B cell (primary cell): ENCODE data around the gene MGMT.

Source experiments
- EZH2 ChIP-seq: IDR thresholded peaks from 2 replicates; pipeline ENCODE4 v1.6.1; 2012; ENCODE audit warnings: borderline replicate concordance, low read depth, mild to moderate bottlenecking, moderate library complexity, low read length; ENCODE audit not compliant: insufficient read depth, poor library complexity, severe bottlenecking
- TF ChIP-seq, protein P1 (sequence below): fragments of 200-600 bp; IDR thresholded peaks from one replicate; pipeline ENCODE4 v1.8.0; 2022; ENCODE audit warnings: antibody characterized with exemption, mild to moderate bottlenecking

DNA sequence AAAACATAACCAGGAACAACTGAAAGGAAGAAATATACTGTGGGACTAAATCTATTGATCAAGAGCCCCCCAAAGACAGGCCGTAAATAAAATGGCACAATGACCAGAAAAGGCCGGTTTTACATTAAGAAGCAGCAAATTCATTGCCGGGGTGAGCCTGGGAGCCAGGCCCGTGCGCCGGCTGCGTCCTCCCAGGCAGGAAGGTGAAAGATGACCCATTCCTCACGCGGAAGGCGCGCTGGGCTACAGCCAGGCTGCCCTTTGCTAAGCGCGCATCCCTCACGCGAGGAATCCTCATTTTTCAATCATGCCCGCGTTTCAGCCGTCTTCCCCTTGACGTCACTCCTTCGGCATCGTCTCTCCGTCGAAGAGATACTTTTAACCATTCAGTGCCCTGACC lies 47.6 kb upstream of the MGMT start:
- TF ChIP-seq, protein P1, sequence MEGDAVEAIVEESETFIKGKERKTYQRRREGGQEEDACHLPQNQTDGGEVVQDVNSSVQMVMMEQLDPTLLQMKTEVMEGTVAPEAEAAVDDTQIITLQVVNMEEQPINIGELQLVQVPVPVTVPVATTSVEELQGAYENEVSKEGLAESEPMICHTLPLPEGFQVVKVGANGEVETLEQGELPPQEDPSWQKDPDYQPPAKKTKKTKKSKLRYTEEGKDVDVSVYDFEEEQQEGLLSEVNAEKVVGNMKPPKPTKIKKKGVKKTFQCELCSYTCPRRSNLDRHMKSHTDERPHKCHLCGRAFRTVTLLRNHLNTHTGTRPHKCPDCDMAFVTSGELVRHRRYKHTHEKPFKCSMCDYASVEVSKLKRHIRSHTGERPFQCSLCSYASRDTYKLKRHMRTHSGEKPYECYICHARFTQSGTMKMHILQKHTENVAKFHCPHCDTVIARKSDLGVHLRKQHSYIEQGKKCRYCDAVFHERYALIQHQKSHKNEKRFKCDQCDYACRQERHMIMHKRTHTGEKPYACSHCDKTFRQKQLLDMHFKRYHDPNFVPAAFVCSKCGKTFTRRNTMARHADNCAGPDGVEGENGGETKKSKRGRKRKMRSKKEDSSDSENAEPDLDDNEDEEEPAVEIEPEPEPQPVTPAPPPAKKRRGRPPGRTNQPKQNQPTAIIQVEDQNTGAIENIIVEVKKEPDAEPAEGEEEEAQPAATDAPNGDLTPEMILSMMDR, result no peak
- TF ChIP-seq EZH2, result no peak
